Upper lobe of right lung (tissue), 1 donor: ENCODE measurements around the gene SYNE3. TPM values are rescaled to one million over a fixed set of nuclear protein-coding genes. Genes with fewer than 3 reads are reported as not detected.
A peak's percentile ranks its signal among the peaks of the same experiment; 100 is the strongest.

ENCODE experiments used
- ATAC-seq: fragments of 200-7000 bp; cut with Tn5 transposase; one replicate; pipeline ENCODE4 v1.9.1; 2020; ENCODE audit warnings: mild to moderate bottlenecking, moderate library complexity
- DNase-seq: peaks from one replicate; pipeline ENCODE4 v3.0.0-alpha.2; 2020
- H3K27ac ChIP-seq: fragments of 200-600 bp; one replicate; pipeline ENCODE4 v1.8.0; 2022
- H3K27me3 ChIP-seq: fragments of 200-600 bp; one replicate; pipeline ENCODE4 v1.8.0; 2022; ENCODE audit warnings: mild to moderate bottlenecking
- H3K36me3 ChIP-seq: fragments of 200-600 bp; one replicate; pipeline ENCODE4 v1.8.0; 2022
- H3K4me1 ChIP-seq: fragments of 200-600 bp; one replicate; pipeline ENCODE4 v1.8.0; 2022
- H3K4me3 ChIP-seq: fragments of 200-600 bp; one replicate; pipeline ENCODE4 v1.8.0; 2022; ENCODE audit warnings: mild to moderate bottlenecking
- H3K9me3 ChIP-seq: fragments of 200-600 bp; one replicate; pipeline ENCODE4 v1.8.0; 2022
- CTCF ChIP-seq: fragments of 200-600 bp; IDR thresholded peaks from one replicate; pipeline ENCODE4 v1.8.0; 2022; ENCODE audit warnings: antibody characterized with exemption
- intact Hi-C: fragments of 100-400 bp; cut with DNase I; formaldehyde crosslinking; loops from one replicate; pipeline ENCODE4 v1.11.0; 2022
- total RNA-seq: library from RNA; stranded (reverse); fragmentation: NEBNext Ultra II Directional; extraction: Animal tissue kit (Norgen Biotek cat#: 25700); gene quantifications from one replicate; pipeline ENCODE4 v1.2.1, GENCODE V29; 2021
- donor health status: DM: no; HTN: yes; CAD: no; lungs with severe emphysema.

The SYNE3 gene
- total RNA-seq, 1 donor from 2014 or later, result 19.3 TPM

- intact Hi-C loops, result no loop called here
- H3K4me3 ChIP-seq, result no peak overlapping the region
- DNase-seq (no peak), ATAC-seq (no peak)
- no peak for TF ChIP-seq CTCF
- H3K4me1 ChIP-seq, result peaks cover 48% of the 10 kb centered on the region
- no peak overlapping the region for H3K27ac ChIP-seq
- H3K36me3 ChIP-seq, result no peaks in the 10 kb centered on the region
- H3K27me3 ChIP-seq, result no peaks in the 10 kb centered on the region
- H3K9me3 ChIP-seq, result no peaks in the 10 kb centered on the region
Measured at GRCh38 chr14:95530473-95531276, 14.2 kb upstream of the SYNE3 start.

GRCh38 chr14:95529216-95529615 is 12.8 kb upstream of the SYNE3 start:
- ATAC-seq (no peak), DNase-seq (no peak)
- no peaks in the 10 kb centered on the region for H3K27me3 ChIP-seq
- H3K27ac ChIP-seq, result no peak overlapping the region
- H3K36me3 ChIP-seq, result no peaks in the 10 kb centered on the region
- H3K4me3 ChIP-seq, result no peak overlapping the region
- H3K9me3 ChIP-seq, result no peaks in the 10 kb centered on the region
- peaks cover 57% of the 10 kb centered on the region for H3K4me1 ChIP-seq
- no peak for TF ChIP-seq CTCF
- intact Hi-C loops, result no loop called here

- no peaks in the 10 kb centered on the region for H3K9me3 ChIP-seq
- intact Hi-C loops, result no loop called here
- H3K4me3 ChIP-seq, result peak overlapping the region; percentile 9
- DNase-seq (no peak), ATAC-seq (peak; percentile 63)
- no peaks in the 10 kb centered on the region for H3K27me3 ChIP-seq
- H3K36me3 ChIP-seq, result no peaks in the 10 kb centered on the region
- peak; percentile 87 for TF ChIP-seq CTCF
- peak overlapping the region; percentile 75 for H3K27ac ChIP-seq
- peaks cover 59% of the 10 kb centered on the region for H3K4me1 ChIP-seq
Measured at GRCh38 chr14:95527387-95528002, 11.0 kb upstream of the SYNE3 start.

- no peaks in the 10 kb centered on the region for H3K36me3 ChIP-seq
- TF ChIP-seq CTCF, result no peak
- DNase-seq (no peak), ATAC-seq (peak; percentile 12)
- no peaks in the 10 kb centered on the region for H3K9me3 ChIP-seq
- intact Hi-C loops, result no loop called here
- peak overlapping the region; percentile 9 for H3K4me3 ChIP-seq
- H3K4me1 ChIP-seq, result peaks cover 59% of the 10 kb centered on the region
- peak overlapping the region; percentile 75 for H3K27ac ChIP-seq
- H3K27me3 ChIP-seq, result no peaks in the 10 kb centered on the region
Measured at GRCh38 chr14:95526483-95527386, 10.3 kb upstream of the SYNE3 start.

- Histone ChIP-seq H3K27me3 (no peaks in the 10 kb centered on the region), H3K9me3 (no peaks in the 10 kb centered on the region), H3K4me3 (no peak overlapping the region), H3K27ac (peak overlapping the region; percentile 52), H3K4me1 (peaks cover 54% of the 10 kb centered on the region), H3K36me3 (no peaks in the 10 kb centered on the region)
- DNase-seq (no peak), ATAC-seq (no peak)
- TF ChIP-seq CTCF, result no peak
- intact Hi-C loops, result no loop called here
Measured at GRCh38 chr14:95525999-95526398, 9.5 kb upstream of the SYNE3 start.
